GM21529 (cell line): ENCODE data around the gene PFN3.
"Not testable (repeated sequence)": the region's sequence is repeated elsewhere in the genome, so short reads cannot be mapped to it uniquely, and the experiment has no call there.

Experiments used
- ATAC-seq: cut with Tn5 transposase; IDR thresholded peaks from one replicate; pipeline ENCODE4 v1.9.1; 2021; ENCODE audit not compliant: unreplicated experiment

The PFN3 gene

DNA sequence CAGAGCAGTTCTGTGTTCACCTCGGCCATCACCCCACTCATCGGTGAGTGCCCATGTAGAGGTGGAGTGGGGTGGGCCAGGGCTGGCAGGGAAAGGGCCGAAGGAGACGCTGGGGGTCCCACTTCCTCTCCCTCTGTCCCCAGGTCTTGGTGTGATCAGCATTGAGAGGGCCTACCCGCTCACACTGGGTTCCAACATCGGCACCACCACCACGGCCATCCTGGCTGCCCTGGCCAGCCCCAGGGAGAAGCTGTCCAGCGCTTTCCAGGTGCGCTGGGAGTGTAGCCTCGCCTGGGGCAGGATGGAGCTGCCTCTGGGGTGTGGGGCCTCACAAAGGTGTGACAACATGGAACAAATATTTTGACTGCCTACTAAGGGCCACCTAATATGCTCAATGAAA is 3.7 kb downstream of the PFN3 start:
- no peak for ATAC-seq

DNA sequence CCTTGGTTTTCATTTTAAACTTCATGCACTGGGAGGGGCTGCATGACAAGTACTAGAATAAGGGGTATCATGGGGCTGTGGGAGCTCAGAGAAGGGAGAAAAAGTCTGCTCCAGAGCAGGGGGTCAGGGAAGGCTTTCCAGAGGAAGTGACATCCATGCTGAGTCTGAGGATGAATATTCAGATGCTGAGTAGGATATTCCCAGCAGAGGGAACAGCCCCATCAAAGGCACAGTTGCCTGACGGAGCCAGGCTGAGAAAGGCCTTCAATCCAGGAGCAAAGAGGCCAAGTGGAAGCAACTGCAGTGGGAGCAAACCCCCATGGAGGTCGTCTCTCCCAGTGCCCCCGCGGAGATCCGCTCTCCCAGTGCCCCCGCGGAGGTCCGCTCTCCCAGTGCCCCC is 4.4 kb downstream of the PFN3 start:
- ATAC-seq: no peak

GRCh38 chr5:177393990-177394389 is 6.5 kb downstream of the PFN3 start:
- ATAC-seq: no peak

- no peak for ATAC-seq
Measured at GRCh38 chr5:177393206-177393765, 7.2 kb downstream of the PFN3 start.

DNA sequence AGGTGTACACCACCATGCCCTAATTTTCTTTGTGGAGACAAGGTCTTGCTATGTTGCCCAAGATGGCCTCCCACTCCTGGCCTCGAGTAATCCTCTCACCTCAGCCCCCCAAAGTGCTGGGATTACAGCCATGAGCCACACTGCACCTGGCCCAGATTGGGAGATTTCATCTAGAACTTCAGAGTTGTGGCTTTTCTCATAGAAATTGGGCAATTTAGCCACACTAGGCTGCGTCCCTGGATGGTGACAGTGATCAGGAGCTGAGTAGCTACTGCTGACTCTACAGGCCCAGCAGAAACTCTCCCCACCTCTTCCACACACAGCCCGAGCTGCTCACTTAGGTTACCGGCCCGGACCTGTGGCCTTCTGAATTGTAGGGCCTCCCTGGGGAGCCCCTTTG is 7.7 kb downstream of the PFN3 start:
- no peak for ATAC-seq

- peak; percentile 54 for ATAC-seq
Measured at GRCh38 chr5:177390363-177391300, 9.8 kb downstream of the PFN3 start.

GRCh38 chr5:177389241-177390169 is 11.0 kb downstream of the PFN3 start:
- ATAC-seq: peak; percentile 70

DNA sequence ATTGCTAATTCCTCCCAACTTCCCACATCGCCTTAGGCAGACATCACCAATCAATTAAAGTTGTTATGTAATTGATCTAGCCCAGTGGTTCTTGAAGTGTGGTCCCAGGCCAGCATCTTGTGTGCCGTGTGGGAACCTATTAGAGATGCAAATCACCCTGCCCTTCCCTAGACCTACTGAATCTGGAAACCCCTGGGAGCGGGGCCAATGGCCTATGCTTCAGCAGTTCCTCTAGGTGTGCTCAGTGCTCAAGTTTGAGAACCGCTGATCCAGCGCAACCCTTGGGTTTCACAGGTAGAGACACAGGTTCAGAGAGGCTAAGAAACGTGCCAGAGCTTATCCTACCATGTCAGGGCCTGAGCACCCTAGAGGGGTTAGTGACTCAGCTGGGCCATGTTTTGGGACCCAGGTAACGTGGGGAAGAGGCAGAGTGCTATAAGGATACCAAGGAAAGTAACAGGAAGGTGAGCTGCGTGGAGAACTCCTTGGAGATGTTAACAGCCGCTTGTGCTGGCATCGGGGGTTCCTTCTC is 11.9 kb downstream of the PFN3 start:
- no peak for ATAC-seq

DNA sequence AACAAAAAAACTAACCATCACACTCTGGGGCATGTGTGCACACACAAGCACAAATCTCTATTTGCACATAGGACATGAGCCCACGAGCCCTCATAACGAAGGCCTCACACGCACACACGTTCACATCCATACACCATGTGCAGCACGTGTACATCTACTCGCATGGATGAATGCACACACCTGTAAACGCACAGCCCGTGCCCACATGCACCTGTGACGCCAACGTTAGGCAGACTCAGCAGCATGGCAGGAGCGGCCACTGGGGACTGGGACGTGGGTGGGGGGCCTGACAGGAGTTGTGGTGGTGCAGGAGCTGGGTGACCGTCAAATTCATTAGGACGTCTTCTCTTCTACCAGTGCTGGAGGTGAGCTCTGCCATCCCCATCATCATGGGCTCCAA is 13.1 kb downstream of the PFN3 start:
- ATAC-seq: no peak

- ATAC-seq: no peak
Measured at GRCh38 chr5:177386542-177386941, 13.9 kb downstream of the PFN3 start.

- no peak for ATAC-seq
Measured at GRCh38 chr5:177385720-177386119, 14.7 kb downstream of the PFN3 start.

- ATAC-seq: no peak
Measured at GRCh38 chr5:177384134-177384533, 16.3 kb downstream of the PFN3 start, which contains the start of gene SLC34A1. Gene SLC34A1 (plus strand): TSS chr5:177384434. CDS start chr5:177385742, 1,308 bp downstream.

DNA sequence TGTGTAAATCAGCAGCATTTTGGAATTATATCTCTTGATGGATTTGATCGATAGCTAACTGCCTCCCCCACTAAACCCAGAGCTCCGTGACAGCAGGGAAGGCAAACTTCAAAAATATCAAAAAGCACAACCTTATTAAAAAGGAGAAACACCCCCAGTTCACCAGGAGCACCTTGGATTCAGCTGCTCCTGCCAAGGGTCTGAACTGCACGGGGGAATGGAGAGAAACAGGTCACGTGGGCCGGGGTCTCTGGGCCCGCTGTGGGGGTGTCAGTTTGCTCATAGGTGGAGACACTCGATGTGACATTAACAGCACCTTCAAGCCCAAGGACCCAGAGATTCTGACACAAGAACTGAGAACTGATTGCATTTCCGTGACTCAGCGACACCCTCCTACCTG is 17.3 kb downstream of the PFN3 start:
- no peak for ATAC-seq

DNA sequence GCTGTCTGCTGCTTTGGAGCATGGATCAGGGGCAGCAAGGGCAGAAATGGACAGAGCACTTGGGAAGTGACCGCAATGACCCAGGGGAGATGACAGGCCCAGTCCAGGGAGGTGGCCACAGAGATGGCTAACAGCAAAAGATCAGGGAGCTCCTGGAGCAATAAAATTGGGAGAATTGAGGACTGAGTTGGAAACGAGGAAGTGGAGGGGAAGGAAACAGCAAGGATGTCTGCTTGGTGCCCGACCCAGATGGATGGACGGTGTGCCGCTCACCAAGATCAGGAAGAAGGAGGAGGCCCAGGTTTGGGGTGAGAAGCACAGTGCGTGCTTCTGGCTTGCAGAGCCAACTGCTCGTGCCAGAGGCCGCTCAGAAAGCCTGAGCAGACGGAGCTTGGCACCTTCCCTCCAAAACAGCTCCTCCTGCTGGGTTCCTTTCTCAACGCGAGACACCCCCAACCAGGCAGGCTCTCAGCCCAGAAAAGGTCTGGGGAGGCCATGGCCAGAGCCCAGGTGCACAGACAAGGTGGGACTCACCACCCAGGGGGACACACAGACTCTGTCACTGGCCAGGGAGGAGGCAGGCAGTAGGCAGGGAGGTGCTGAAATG is 17.9 kb downstream of the PFN3 start:
- ATAC-seq: no peak

GRCh38 chr5:177380805-177381126 is 19.7 kb downstream of the PFN3 start:
- ATAC-seq: no peak

- no peak for ATAC-seq
Measured at GRCh38 chr5:177378884-177379883, 21.3 kb downstream of the PFN3 start.

DNA sequence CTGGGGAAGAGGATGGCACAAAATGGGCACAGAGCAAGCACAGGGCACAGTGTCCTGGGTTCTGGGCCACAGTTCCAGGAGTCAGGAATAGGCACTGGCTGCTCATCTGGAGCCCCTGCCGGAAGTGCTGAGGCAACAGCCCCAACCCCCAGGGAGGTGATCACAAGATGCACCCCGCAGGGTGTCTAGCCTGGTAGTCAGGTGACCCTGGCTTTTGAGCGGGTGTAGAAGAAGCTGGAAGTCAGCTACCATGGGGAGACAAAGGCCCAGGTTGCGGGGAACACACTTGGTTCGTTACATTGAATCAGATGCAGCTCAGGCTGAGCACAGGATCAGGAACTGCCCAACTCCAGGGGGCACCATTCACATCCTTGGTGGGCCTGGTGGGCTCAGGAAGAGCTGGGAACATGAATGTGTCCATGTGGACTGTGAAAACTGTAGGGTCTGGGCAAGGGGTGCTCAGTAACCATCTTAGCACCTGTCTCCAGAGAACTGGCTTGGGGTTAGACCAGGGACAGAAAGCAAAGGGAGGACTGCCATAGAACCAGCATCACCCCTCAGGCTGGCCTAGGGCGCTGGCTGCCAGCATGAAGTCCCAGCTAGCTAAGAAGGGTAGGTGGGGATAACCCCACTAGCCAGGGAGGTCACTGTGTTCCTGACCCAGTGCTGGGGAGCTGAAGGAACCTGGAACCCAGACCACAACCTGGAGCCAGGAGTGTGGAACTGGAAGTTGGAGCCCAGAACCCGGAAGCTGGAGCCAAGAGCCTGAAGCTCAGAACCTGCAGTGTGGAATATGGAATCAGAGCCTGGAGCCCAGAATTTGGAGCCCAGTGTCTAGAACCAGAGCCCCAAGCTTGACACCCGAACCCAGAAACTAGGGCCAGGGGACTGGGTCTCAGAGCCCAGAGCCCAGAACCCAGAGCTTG is 22.3 kb downstream of the PFN3 start:
- no peak for ATAC-seq

DNA sequence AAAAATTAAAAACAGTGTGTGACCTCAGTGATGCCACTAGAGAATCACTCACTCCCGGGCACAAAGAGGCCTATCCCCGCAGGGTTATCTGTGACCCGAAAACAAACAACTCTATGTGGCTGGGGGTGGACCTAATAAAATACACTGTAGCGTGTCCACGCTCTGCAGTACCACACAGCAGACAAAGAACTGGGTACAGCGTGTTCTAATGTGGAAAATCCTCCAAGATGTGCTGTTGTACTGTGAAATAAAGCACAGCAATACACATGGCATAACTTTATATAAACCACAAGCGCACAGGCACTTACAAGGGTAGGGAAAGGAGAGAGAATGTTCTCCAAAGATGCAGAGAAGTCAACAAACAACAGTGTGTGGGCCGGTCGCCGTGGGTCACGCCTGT is 24.4 kb downstream of the PFN3 start:
- ATAC-seq: no peak

DNA sequence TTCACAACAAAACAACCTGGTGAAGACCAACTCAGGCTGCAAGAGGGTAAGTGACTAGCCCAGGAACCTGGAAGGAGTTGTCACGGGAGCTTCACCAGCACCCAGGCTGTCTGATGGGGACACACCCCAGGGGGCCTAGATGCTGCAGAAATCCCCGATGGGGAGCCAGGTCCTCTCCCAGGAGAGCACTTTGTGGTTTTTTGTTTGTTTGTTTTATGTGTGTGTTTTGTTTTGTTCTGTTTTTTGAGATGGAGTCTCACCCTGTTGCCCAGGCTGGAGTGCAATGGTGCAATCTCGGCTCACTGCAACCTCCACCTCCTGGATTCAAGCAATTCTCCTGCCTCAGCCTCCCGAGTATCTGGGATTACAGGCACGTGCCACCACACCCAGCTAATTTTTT is 24.9 kb downstream of the PFN3 start:
- not testable (repeated sequence) for ATAC-seq
